GM21515 (cell line): ENCODE measurements around the gene FOXP1.

ENCODE experiments used
- ATAC-seq: cut with Tn5 transposase; IDR thresholded peaks from one replicate; pipeline ENCODE4 v1.9.1; 2021; ENCODE audit not compliant: unreplicated experiment

Gene FOXP1

GRCh38 chr3:71510510-71510909, 73.0 kb downstream of the FOXP1 start:
- no peak for ATAC-seq

- no peak for ATAC-seq
Measured at GRCh38 chr3:71509066-71509465, 74.5 kb downstream of the FOXP1 start.

GRCh38 chr3:71505767-71506350, 77.7 kb downstream of the FOXP1 start:
- no peak for ATAC-seq

GRCh38 chr3:71504250-71505036, 79.1 kb downstream of the FOXP1 start:
- no peak for ATAC-seq

GRCh38 chr3:71503525-71504249, 79.8 kb downstream of the FOXP1 start:
- ATAC-seq = no peak

- no peak for ATAC-seq
Measured at GRCh38 chr3:71502066-71502625, 81.4 kb downstream of the FOXP1 start.

GRCh38 chr3:71500696-71501095, 82.8 kb downstream of the FOXP1 start:
- no peak for ATAC-seq

GRCh38 chr3:71499227-71499876, 84.2 kb downstream of the FOXP1 start:
- no peak for ATAC-seq

- no peak for ATAC-seq
Measured at GRCh38 chr3:71498543-71498942, 85.0 kb downstream of the FOXP1 start.

- ATAC-seq = no peak
Measured at GRCh38 chr3:71497971-71498444, 85.5 kb downstream of the FOXP1 start.

- ATAC-seq = no peak
Measured at GRCh38 chr3:71497367-71497897, 86.1 kb downstream of the FOXP1 start.

- no peak for ATAC-seq
Measured at GRCh38 chr3:71495708-71496472, 87.6 kb downstream of the FOXP1 start.

GRCh38 chr3:71494212-71494611, 89.3 kb downstream of the FOXP1 start:
- ATAC-seq = no peak

GRCh38 chr3:71492974-71493771, 90.4 kb downstream of the FOXP1 start:
- ATAC-seq = no peak

GRCh38 chr3:71492566-71492965, 91.0 kb downstream of the FOXP1 start:
- no peak for ATAC-seq

- ATAC-seq = no peak
Measured at GRCh38 chr3:71491154-71491752, 92.3 kb downstream of the FOXP1 start.

GRCh38 chr3:71490692-71491091, 92.8 kb downstream of the FOXP1 start:
- ATAC-seq = no peak

- ATAC-seq = no peak
Measured at GRCh38 chr3:71489315-71489761, 94.2 kb downstream of the FOXP1 start.

GRCh38 chr3:71488882-71489281, 94.6 kb downstream of the FOXP1 start:
- ATAC-seq = no peak
